Naive thymus-derived CD4-positive, alpha-beta T cell (primary cell): ENCODE data around the gene FAM168A. TPM values are rescaled to one million over a fixed set of nuclear protein-coding genes. Genes with fewer than 3 reads are reported as not detected.

Source experiments
- ATAC-seq: fragments of 150-1000 bp; cut with Tn5 transposase; 2 replicates; pipeline ENCODE4 v1.10.0; 2021; ENCODE audit warnings: mild to moderate bottlenecking, moderate library complexity
- CTCF ChIA-PET: fragments of 350-600 bp; sonication (Branson Sonifier 250); formaldehyde crosslinking; loops from one replicate; lab custom pipeline; 2021; ENCODE audit warnings: antibody characterized with exemption; lab: Charles Lee
- POLR2A ChIA-PET: fragments of 350-600 bp; sonication (Branson Sonifier 250); formaldehyde crosslinking; loops from one replicate; lab custom pipeline; 2021; ENCODE audit warnings: antibody characterized with exemption, inconsistent platforms; lab: Charles Lee
- DNase-seq, 9 donors: peaks; one replicate each; pipeline versions ENCODE4 v3.0.0 to v3.0.0-alpha.2; 2020 to 2022; ENCODE audit warnings: mixed read lengths in 1 of 9
- H3K27ac ChIP-seq: one replicate; pipeline ENCODE4 v1.7.0; 2013; ENCODE audit warnings: mild to moderate bottlenecking, low read depth, low read length, moderate library complexity
- H3K27me3 ChIP-seq, 2 donors: one replicate each; pipeline ENCODE4 v1.7.0; 2013; ENCODE audit warnings: low read length in 2 of 2, mild to moderate bottlenecking in 2 of 2, moderate library complexity in 2 of 2; ENCODE audit not compliant: control insufficient read depth in 2 of 2, insufficient read depth in 2 of 2
- H3K36me3 ChIP-seq, 3 experiments: 1 replicate in 2 of 3; 2 replicates in 1 of 3; pipeline ENCODE4 v1.7.0; 2013; ENCODE audit warnings: low read length in 3 of 3, mild to moderate bottlenecking in 3 of 3, moderate library complexity in 1 of 3; ENCODE audit not compliant: insufficient read depth in 3 of 3, control insufficient read depth in 2 of 3
- H3K4me1 ChIP-seq, 2 donors: one replicate each; pipeline ENCODE4 v1.7.0; 2013; ENCODE audit warnings: low read length in 2 of 2, mild to moderate bottlenecking in 2 of 2, moderate library complexity in 1 of 2; ENCODE audit not compliant: control insufficient read depth in 2 of 2, insufficient read depth in 2 of 2
- H3K4me3 ChIP-seq: 2 replicates; pipeline ENCODE4 v1.7.0; 2013; ENCODE audit warnings: mild to moderate bottlenecking, low read length
- H3K9me3 ChIP-seq, 3 experiments: 1 replicate in 2 of 3; 2 replicates in 1 of 3; pipeline ENCODE4 v1.7.0; 2013; ENCODE audit warnings: low read length in 3 of 3; ENCODE audit not compliant: control insufficient read depth in 2 of 3
- H3K27ac Mint-ChIP-seq, 9 donors: one replicate each; pipeline ENCODE4 v1.8.0; 2020 to 2022; ENCODE audit warnings: mixed read lengths in 9 of 9, mild to moderate bottlenecking in 8 of 9, moderate library complexity in 5 of 9, inconsistent platforms in 2 of 9
- H3K27me3 Mint-ChIP-seq, 5 donors: one replicate each; pipeline ENCODE4 v1.8.0; 2021 to 2022; ENCODE audit warnings: mixed read lengths in 5 of 5, mild to moderate bottlenecking in 1 of 5
- H3K36me3 Mint-ChIP-seq, 5 donors: one replicate each; pipeline ENCODE4 v1.8.0; 2020 to 2022; ENCODE audit warnings: mixed read lengths in 5 of 5, mild to moderate bottlenecking in 3 of 5, inconsistent platforms in 1 of 5
- H3K4me1 Mint-ChIP-seq, 7 donors: one replicate each; pipeline ENCODE4 v1.8.0; 2020 to 2022; ENCODE audit warnings: mixed read lengths in 7 of 7, mild to moderate bottlenecking in 3 of 7, inconsistent platforms in 1 of 7
- H3K4me3 Mint-ChIP-seq, 10 donors: one replicate each; pipeline ENCODE4 v1.8.0; 2020 to 2022; ENCODE audit warnings: mild to moderate bottlenecking in 10 of 10, mixed read lengths in 10 of 10, moderate library complexity in 6 of 10, inconsistent platforms in 2 of 10
- H3K9me3 Mint-ChIP-seq, 11 donors: one replicate each; pipeline ENCODE4 v1.8.0; 2020 to 2022; ENCODE audit warnings: mixed read lengths in 11 of 11, mild to moderate bottlenecking in 4 of 11, inconsistent platforms in 1 of 11, moderate library complexity in 1 of 11
- intact Hi-C, 2 donors: fragments of 100-400 bp; cut with micrococcal nuclease; formaldehyde crosslinking; loops; one replicate each; pipeline ENCODE4 v1.15.1; 2023
- polyA plus RNA-seq, 2 donors: library from polyadenylated mRNA; unstranded; fragments of 300-500 nt; fragmentation: Illumina TruSeq; gene quantifications; one replicate each; pipeline ENCODE4 v1.2.3, GENCODE V29; 2021
- total RNA-seq, 6 experiments: library from RNA in 5 of 6; stranded (reverse) in 5 of 6; gene quantifications; 1 replicate in 5 of 6; 2 replicates in 1 of 6; pipeline ENCODE4 v1.2.3 and lab custom pipeline; 2021 to 2026

The FAM168A gene
- total and polyA plus RNA-seq, 7 experiments from 2014 or later = 3.3 to 33.0 (median 23.1) TPM

GRCh38 chr11:73549376-73549775 is 48.5 kb downstream of the FAM168A start:
- intact Hi-C loops = no loop called here
- no peaks in the 10 kb centered on the region for H3K27me3 Mint-ChIP-seq
- no peak overlapping the region for H3K4me3 Mint-ChIP-seq
- ChIA-PET POLR2A (no interaction called here), CTCF (interaction anchor here (0.6 kb wide), 1 partner anchor 1380 kb away, joined by 3 read pairs; no protein-coding TSS in a partner anchor)
- Histone ChIP-seq H3K9me3 (no peaks in the 10 kb centered on the region), H3K4me1 (peaks cover 0 to 5% of the 10 kb centered on the region in 2 donors), H3K27ac (no peak overlapping the region), H3K4me3 (no peak overlapping the region), H3K36me3 (no peaks in the 10 kb centered on the region), H3K27me3 (no peaks in the 10 kb centered on the region)
- no peak for ATAC-seq
- peaks cover 20 to 44% (median 35%) of the 10 kb centered on the region in 7 donors for H3K4me1 Mint-ChIP-seq
- no peaks in the 10 kb centered on the region for H3K9me3 Mint-ChIP-seq
- no peak for DNase-seq
- H3K27ac Mint-ChIP-seq = peak overlapping the region in 2 of 9 donors; percentile 18 to 66
- H3K36me3 Mint-ChIP-seq = peaks cover 0 to 15% (median 0%) of the 10 kb centered on the region in 5 donors

GRCh38 chr11:73547706-73548595 is 50.0 kb downstream of the FAM168A start:
- no peak overlapping the region for H3K27ac ChIP-seq
- H3K27ac Mint-ChIP-seq = peak overlapping the region in 1 of 9 donors; percentile 25
- no peak for DNase-seq
- peaks cover 0 to 5% of the 10 kb centered on the region in 2 donors for H3K4me1 ChIP-seq
- intact Hi-C loops = no loop called here
- H3K27me3 Mint-ChIP-seq = no peaks in the 10 kb centered on the region
- POLR2A ChIA-PET = no interaction called here
- no peaks in the 10 kb centered on the region for H3K9me3 Mint-ChIP-seq
- H3K4me1 Mint-ChIP-seq = peaks cover 20 to 44% (median 35%) of the 10 kb centered on the region in 7 donors
- H3K36me3 Mint-ChIP-seq = peaks cover 0 to 14% (median 0%) of the 10 kb centered on the region in 5 donors
- H3K36me3 ChIP-seq = no peaks in the 10 kb centered on the region
- no peak overlapping the region for H3K4me3 ChIP-seq
- no peaks in the 10 kb centered on the region for H3K27me3 ChIP-seq
- CTCF ChIA-PET = no interaction called here
- H3K4me3 Mint-ChIP-seq = no peak overlapping the region
- H3K9me3 ChIP-seq = no peaks in the 10 kb centered on the region
- ATAC-seq = no peak

GRCh38 chr11:73542175-73542574 is 55.7 kb downstream of the FAM168A start:
- H3K27ac Mint-ChIP-seq = peak overlapping the region in 1 of 9 donors; percentile 1
- intact Hi-C loops = no loop called here

GRCh38 chr11:73539506-73540084 is 58.3 kb downstream of the FAM168A start:
- Mint-ChIP-seq H3K9me3 (no peaks in the 10 kb centered on the region), H3K27ac (peak overlapping the region in 6 of 9 donors; percentile 11 to 46 (median 28))
- ATAC-seq = no peak

More at GRCh38 chr11:73542175-73542574, 55.7 kb downstream of the FAM168A start:
- Histone ChIP-seq H3K9me3 (no peaks in the 10 kb centered on the region), H3K27ac (no peak overlapping the region), H3K4me3 (no peak overlapping the region), H3K27me3 (no peaks in the 10 kb centered on the region), H3K36me3 (no peaks in the 10 kb centered on the region), H3K4me1 (peaks cover 8 to 9% of the 10 kb centered on the region in 2 donors)
- Mint-ChIP-seq H3K27me3 (no peaks in the 10 kb centered on the region), H3K36me3 (peaks cover 0 to 7% (median 4%) of the 10 kb centered on the region in 5 donors), H3K4me3 (no peak overlapping the region), H3K4me1 (peaks cover 18 to 48% (median 35%) of the 10 kb centered on the region in 7 donors), H3K9me3 (no peaks in the 10 kb centered on the region)
- ATAC-seq (no peak), DNase-seq (no peak)
- CTCF ChIA-PET = no interaction called here
- POLR2A ChIA-PET = no interaction called here

GRCh38 chr11:73538381-73538872 is 59.5 kb downstream of the FAM168A start:
- ATAC-seq (peak; percentile 57), DNase-seq (peak in 4 of 9 donors; percentile 4 to 31 (median 20))
- Histone ChIP-seq H3K27ac (peak overlapping the region; percentile 26), H3K27me3 (no peaks in the 10 kb centered on the region), H3K36me3 (no peaks in the 10 kb centered on the region), H3K9me3 (no peaks in the 10 kb centered on the region), H3K4me1 (peaks cover 8 to 9% of the 10 kb centered on the region in 2 donors), H3K4me3 (no peak overlapping the region)
- Mint-ChIP-seq H3K4me3 (peak overlapping the region; percentile 20 to 70 (median 50)), H3K27ac (peak overlapping the region; percentile 49 to 93 (median 78)), H3K4me1 (peaks cover 17 to 54% (median 44%) of the 10 kb centered on the region in 7 donors), H3K36me3 (peaks cover 0 to 14% (median 4%) of the 10 kb centered on the region in 5 donors), H3K27me3 (no peaks in the 10 kb centered on the region), H3K9me3 (no peaks in the 10 kb centered on the region)
- CTCF ChIA-PET = no interaction called here
- POLR2A ChIA-PET = interaction anchor here (0.6 to 0.7 kb wide), 2 partner anchors 87 to 178 kb away, joined by 3 to 10 read pairs; no protein-coding TSS in a partner anchor
- intact Hi-C loops = loop anchor here in 1 of 2 donors (1.0 to 5.0 kb wide), 2 partner anchors 18 to 59 kb away; partner anchors contain the start of gene FAM168A

More at GRCh38 chr11:73539506-73540084, 58.3 kb downstream of the FAM168A start:
- ChIA-PET CTCF (no interaction called here), POLR2A (no interaction called here)
- Mint-ChIP-seq H3K27me3 (no peaks in the 10 kb centered on the region), H3K4me1 (peaks cover 17 to 48% (median 39%) of the 10 kb centered on the region in 7 donors), H3K4me3 (peak overlapping the region in 3 of 10 donors; percentile 8 to 39 (median 35)), H3K36me3 (peaks cover 0 to 13% (median 4%) of the 10 kb centered on the region in 5 donors)
- Histone ChIP-seq H3K4me1 (peaks cover 8 to 9% of the 10 kb centered on the region in 2 donors), H3K9me3 (no peaks in the 10 kb centered on the region), H3K27me3 (no peaks in the 10 kb centered on the region), H3K27ac (no peak overlapping the region), H3K4me3 (no peak overlapping the region), H3K36me3 (no peaks in the 10 kb centered on the region)
- DNase-seq = no peak
- intact Hi-C loops = loop anchor here in 1 of 2 donors (5.0 kb wide), 1 partner anchor 58 kb away; the partner anchor contains the start of gene FAM168A

GRCh38 chr11:73537969-73538368 is 59.9 kb downstream of the FAM168A start:
- H3K4me1 ChIP-seq = peaks cover 8 to 9% of the 10 kb centered on the region in 2 donors
- H3K27ac ChIP-seq = no peak overlapping the region
- Mint-ChIP-seq H3K4me3 (peak overlapping the region in 7 of 10 donors; percentile 20 to 70 (median 50)), H3K27ac (peak overlapping the region in 6 of 9 donors; percentile 68 to 93 (median 79)), H3K27me3 (no peaks in the 10 kb centered on the region), H3K9me3 (no peaks in the 10 kb centered on the region), H3K4me1 (peaks cover 17 to 59% (median 44%) of the 10 kb centered on the region in 7 donors), H3K36me3 (peaks cover 0 to 14% (median 4%) of the 10 kb centered on the region in 5 donors)
- ATAC-seq (no peak), DNase-seq (no peak)
- ChIA-PET POLR2A (interaction anchor here (0.6 kb wide), 1 partner anchor 178 kb away, joined by 10 read pairs; no protein-coding TSS in a partner anchor), CTCF (interaction anchor here (0.6 kb wide), 1 partner anchor 13 kb away, joined by 3 read pairs; no protein-coding TSS in a partner anchor)
- no peaks in the 10 kb centered on the region for H3K27me3 ChIP-seq
- no peak overlapping the region for H3K4me3 ChIP-seq
- intact Hi-C loops = loop anchor here in 1 of 2 donors (1.0 to 5.0 kb wide), 2 partner anchors 18 to 59 kb away; partner anchors contain the start of gene FAM168A
- no peaks in the 10 kb centered on the region for H3K36me3 ChIP-seq
- no peaks in the 10 kb centered on the region for H3K9me3 ChIP-seq
